Skeletal muscle cell (primary cell): ENCODE data around the gene GRHPR.
"Not testable (repeated sequence)": the region's sequence is repeated elsewhere in the genome, so short reads cannot be mapped to it uniquely, and the experiment has no call there.

Experiments
- DNase-seq: peaks from one replicate; pipeline ENCODE4 v3.0.0-alpha.2; 2010; ENCODE audit warnings: low read depth
- H3K4me3 ChIP-seq: 2 replicates; pipeline ENCODE4 v1.5.1; 2011; ENCODE audit warnings: low read depth, mild to moderate bottlenecking, control low read depth, low read length, moderate library complexity

Gene GRHPR

GRCh38 chr9:37395663-37396062 lies 26.8 kb upstream of the GRHPR start:
- DNase-seq = no peak
- H3K4me3 ChIP-seq = no peak overlapping the region

GRCh38 chr9:37397948-37398347 lies 24.5 kb upstream of the GRHPR start:
- not testable (repeated sequence) for DNase-seq, H3K4me3 ChIP-seq

GRCh38 chr9:37398464-37399025 lies 24.0 kb upstream of the GRHPR start:
- no peak overlapping the region for H3K4me3 ChIP-seq
- no peak for DNase-seq

- DNase-seq = no peak
- no peak overlapping the region for H3K4me3 ChIP-seq
Observed at GRCh38 chr9:37399336-37399735, 23.2 kb upstream of the GRHPR start.

GRCh38 chr9:37404590-37404989 lies 17.9 kb upstream of the GRHPR start:
- no peak overlapping the region for H3K4me3 ChIP-seq
- DNase-seq = no peak

GRCh38 chr9:37405350-37405749 lies 17.1 kb upstream of the GRHPR start:
- DNase-seq = no peak
- H3K4me3 ChIP-seq = no peak overlapping the region

- no peak overlapping the region for H3K4me3 ChIP-seq
Observed at GRCh38 chr9:37405764-37406380, 16.6 kb upstream of the GRHPR start.

GRCh38 chr9:37406603-37407401 lies 15.7 kb upstream of the GRHPR start:
- no peak for DNase-seq
- H3K4me3 ChIP-seq = no peak overlapping the region

More at GRCh38 chr9:37405764-37406380, 16.6 kb upstream of the GRHPR start:
- no peak for DNase-seq

GRCh38 chr9:37407468-37407867 lies 15.0 kb upstream of the GRHPR start:
- no peak overlapping the region for H3K4me3 ChIP-seq
- DNase-seq = no peak

GRCh38 chr9:37408933-37409710 lies 13.4 kb upstream of the GRHPR start:
- DNase-seq = no peak
- no peak overlapping the region for H3K4me3 ChIP-seq

- DNase-seq = no peak
- H3K4me3 ChIP-seq = no peak overlapping the region
Observed at GRCh38 chr9:37410354-37410861, 12.1 kb upstream of the GRHPR start.

- H3K4me3 ChIP-seq = no peak overlapping the region
- DNase-seq = no peak
Observed at GRCh38 chr9:37410969-37411785, 11.3 kb upstream of the GRHPR start.

GRCh38 chr9:37412431-37413151 lies 9.9 kb upstream of the GRHPR start:
- no peak overlapping the region for H3K4me3 ChIP-seq
- DNase-seq = peak; percentile 28

GRCh38 chr9:37413311-37413710 lies 9.2 kb upstream of the GRHPR start:
- H3K4me3 ChIP-seq = no peak overlapping the region
- DNase-seq = no peak

GRCh38 chr9:37414503-37414943 lies 8.0 kb upstream of the GRHPR start:
- no peak for DNase-seq
- H3K4me3 ChIP-seq = no peak overlapping the region

- H3K4me3 ChIP-seq = no peak overlapping the region
- peak; percentile 22 for DNase-seq
Observed at GRCh38 chr9:37415011-37415719, 7.3 kb upstream of the GRHPR start.

- DNase-seq = no peak
- no peak overlapping the region for H3K4me3 ChIP-seq
Observed at GRCh38 chr9:37417252-37417803, 5.2 kb upstream of the GRHPR start.
